Activated naive CD4-positive, alpha-beta T cell treated with anti-CD3 and anti-CD28 coated beads, Interleukin-2, amount 50 U/mL, for 72 hours (primary cell): ENCODE results near the gene PAPPA. TPM values are rescaled to one million over a fixed set of nuclear protein-coding genes. Genes with fewer than 3 reads are reported as not detected.

Source experiments
- ATAC-seq, 2 donors: fragments of 150-1000 bp; cut with Tn5 transposase; 2 replicates each; pipeline ENCODE4 v1.10.0; 2021; ENCODE audit warnings: mild to moderate bottlenecking in 2 of 2, moderate library complexity in 2 of 2
- DNase-seq, 2 donors: peaks; one replicate each; pipeline ENCODE4 v3.0.0; 2021 to 2022; ENCODE audit warnings: low spot score in 2 of 2
- H3K27ac Mint-ChIP-seq, 2 donors: one replicate each; pipeline ENCODE4 v1.8.0; 2022; ENCODE audit warnings: mild to moderate bottlenecking in 2 of 2, mixed read lengths in 2 of 2
- H3K36me3 Mint-ChIP-seq, 2 donors: one replicate each; pipeline ENCODE4 v1.8.0; 2022; ENCODE audit warnings: mixed read lengths in 2 of 2
- H3K9me3 Mint-ChIP-seq, 2 donors: one replicate each; pipeline ENCODE4 v1.8.0; 2022; ENCODE audit warnings: mixed read lengths in 2 of 2
- total RNA-seq, 2 donors: library from RNA; stranded (reverse); gene quantifications; one replicate each; pipeline ENCODE4 v1.2.3, GENCODE V29; 2022

Gene PAPPA
- total RNA-seq, 2 donors from 2014 or later, result 0.30 to 0.37 TPM

- ATAC-seq (no peak), DNase-seq (no peak)
- Mint-ChIP-seq H3K27ac (no peak overlapping the region), H3K9me3 (no peaks in the 10 kb centered on the region), H3K36me3 (peaks cover 0 to 8% of the 10 kb centered on the region in 2 donors)
These were observed 255.5 kb downstream of the PAPPA start for GRCh38 chr9:116409129-116409528.

DNA sequence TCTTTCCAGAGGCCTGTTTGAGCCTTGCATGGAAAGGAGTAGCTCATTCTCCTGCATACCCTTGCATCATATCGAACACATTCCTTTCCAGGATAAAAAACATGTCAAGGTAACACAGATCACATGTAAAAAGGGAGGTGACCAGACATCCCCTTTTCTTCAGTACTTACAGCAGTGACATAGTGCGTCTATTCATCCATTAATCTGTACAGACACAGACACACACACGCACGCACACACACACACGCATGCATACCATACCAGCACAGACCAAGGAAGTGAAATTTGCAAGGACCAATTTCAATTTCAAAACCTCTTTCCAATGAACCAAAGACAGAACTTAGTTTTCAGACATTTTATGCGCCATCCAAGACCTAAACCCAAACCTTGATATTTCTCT, 256.0 kb downstream of the PAPPA start:
- no peaks in the 10 kb centered on the region for H3K9me3 Mint-ChIP-seq
- ATAC-seq (no peak), DNase-seq (no peak)
- no peak overlapping the region for H3K27ac Mint-ChIP-seq
- H3K36me3 Mint-ChIP-seq, result peaks cover 0 to 8% of the 10 kb centered on the region in 2 donors

GRCh38 chr9:116411506-116411905, 257.9 kb downstream of the PAPPA start:
- Mint-ChIP-seq H3K27ac (no peak overlapping the region), H3K36me3 (peaks cover 0 to 8% of the 10 kb centered on the region in 2 donors), H3K9me3 (no peaks in the 10 kb centered on the region)
- DNase-seq (no peak), ATAC-seq (no peak)

- Mint-ChIP-seq H3K9me3 (no peaks in the 10 kb centered on the region), H3K27ac (no peak overlapping the region), H3K36me3 (peaks cover 0 to 4% of the 10 kb centered on the region in 2 donors)
- no peak for DNase-seq
- ATAC-seq, result no peak
These were observed 260.8 kb downstream of the PAPPA start for GRCh38 chr9:116414374-116414773.

DNA sequence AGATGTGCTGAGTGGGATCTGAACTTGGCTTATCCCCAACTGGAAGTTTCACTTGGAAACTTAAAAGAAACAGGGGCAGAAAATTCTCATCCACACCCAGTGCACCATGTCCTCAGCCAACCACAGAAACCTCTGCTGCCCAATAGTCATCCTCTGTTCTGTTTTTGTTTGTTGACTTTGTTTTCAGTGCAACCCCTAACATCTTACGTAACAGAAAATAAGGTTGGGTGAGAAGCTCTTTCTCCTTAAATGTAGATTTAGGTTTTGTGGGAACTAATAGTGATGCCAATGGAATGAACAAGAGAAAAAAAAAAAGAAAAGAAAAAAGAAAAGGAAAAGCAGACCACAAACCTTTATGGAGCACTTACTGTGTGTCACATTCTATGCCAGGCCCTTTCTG, 262.8 kb downstream of the PAPPA start:
- Mint-ChIP-seq H3K27ac (no peak overlapping the region), H3K36me3 (peaks cover 0 to 8% of the 10 kb centered on the region in 2 donors), H3K9me3 (no peaks in the 10 kb centered on the region)
- no peak for ATAC-seq
- no peak for DNase-seq

- Mint-ChIP-seq H3K27ac (no peak overlapping the region), H3K9me3 (no peaks in the 10 kb centered on the region), H3K36me3 (peaks cover 0 to 8% of the 10 kb centered on the region in 2 donors)
- DNase-seq (no peak), ATAC-seq (no peak)
These were observed 263.9 kb downstream of the PAPPA start for GRCh38 chr9:116417464-116417863.

DNA sequence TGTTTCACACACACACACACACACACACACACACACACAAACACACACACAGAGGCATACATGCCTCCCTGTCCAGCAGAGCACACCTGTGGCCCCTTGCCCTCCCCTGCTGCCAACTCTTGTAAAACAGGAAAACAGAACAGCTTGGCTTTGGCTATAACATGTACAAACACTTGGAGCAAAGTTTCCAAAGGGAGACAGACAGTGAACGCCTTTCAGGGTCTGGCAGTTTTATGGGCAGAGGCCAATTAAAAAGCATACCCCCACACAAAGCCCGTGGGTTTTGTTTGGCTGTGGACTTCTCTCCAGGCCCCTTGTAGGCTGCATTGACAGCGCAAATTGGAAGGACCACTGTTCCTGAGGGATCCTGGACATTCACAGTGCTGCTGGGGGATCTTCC, 265.6 kb downstream of the PAPPA start:
- H3K27ac Mint-ChIP-seq, result peak overlapping the region in 1 of 2 donors; percentile 23
- no peaks in the 10 kb centered on the region for H3K9me3 Mint-ChIP-seq
- ATAC-seq, result no peak

GRCh38 chr9:116420993-116421538, 267.5 kb downstream of the PAPPA start:
- H3K9me3 Mint-ChIP-seq, result no peaks in the 10 kb centered on the region
- peaks cover 0 to 17% of the 10 kb centered on the region in 2 donors for H3K36me3 Mint-ChIP-seq
- DNase-seq (no peak), ATAC-seq (peak in 1 of 2 donors; percentile 36)
- no peak overlapping the region for H3K27ac Mint-ChIP-seq

More for the DNA sequence above, 265.6 kb downstream of the PAPPA start:
- DNase-seq, result no peak
- H3K36me3 Mint-ChIP-seq, result peaks cover 0 to 8% of the 10 kb centered on the region in 2 donors

GRCh38 chr9:116422119-116422979, 268.8 kb downstream of the PAPPA start:
- H3K9me3 Mint-ChIP-seq, result no peaks in the 10 kb centered on the region
- no peak overlapping the region for H3K27ac Mint-ChIP-seq
- peaks cover 0 to 14% of the 10 kb centered on the region in 2 donors for H3K36me3 Mint-ChIP-seq
- DNase-seq, result no peak
- no peak for ATAC-seq

- H3K36me3 Mint-ChIP-seq, result peaks cover 0 to 19% of the 10 kb centered on the region in 2 donors
These were observed 269.6 kb downstream of the PAPPA start for GRCh38 chr9:116423149-116423548.

DNA sequence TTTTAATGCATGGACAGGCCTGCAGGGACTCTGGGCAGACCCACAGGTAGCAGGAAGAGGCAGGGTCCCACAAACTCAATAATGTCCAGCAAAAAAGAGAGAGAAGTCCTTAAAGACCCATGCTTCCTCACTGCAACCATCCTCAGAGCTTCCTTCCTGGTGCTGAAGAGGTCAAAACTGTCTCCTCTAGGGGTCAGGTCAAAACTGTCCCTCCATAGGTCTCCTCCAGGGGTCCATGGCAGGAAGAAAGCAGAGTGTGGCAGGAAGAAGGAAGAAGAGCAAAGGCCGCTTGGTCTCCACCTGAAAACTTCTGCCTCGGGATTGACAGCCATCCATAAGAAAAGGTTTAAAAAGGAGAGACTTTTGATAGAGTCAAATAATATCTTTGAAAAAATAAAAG, 271.7 kb downstream of the PAPPA start:
- no peak for DNase-seq
- H3K9me3 Mint-ChIP-seq, result no peaks in the 10 kb centered on the region
- no peak for ATAC-seq
- H3K36me3 Mint-ChIP-seq, result peaks cover 0 to 15% of the 10 kb centered on the region in 2 donors
- no peak overlapping the region for H3K27ac Mint-ChIP-seq

More at GRCh38 chr9:116423149-116423548, 269.6 kb downstream of the PAPPA start:
- Mint-ChIP-seq H3K27ac (no peak overlapping the region), H3K9me3 (no peaks in the 10 kb centered on the region)
- no peak for DNase-seq
- no peak for ATAC-seq

GRCh38 chr9:116430849-116431248, 277.3 kb downstream of the PAPPA start:
- no peaks in the 10 kb centered on the region for H3K9me3 Mint-ChIP-seq

GRCh38 chr9:116432051-116432450, 278.5 kb downstream of the PAPPA start:
- no peak for DNase-seq
- Mint-ChIP-seq H3K27ac (no peak overlapping the region), H3K9me3 (no peaks in the 10 kb centered on the region), H3K36me3 (peaks cover 0 to 6% of the 10 kb centered on the region in 2 donors)
- ATAC-seq, result no peak

More at GRCh38 chr9:116430849-116431248, 277.3 kb downstream of the PAPPA start:
- Mint-ChIP-seq H3K36me3 (peaks cover 0 to 8% of the 10 kb centered on the region in 2 donors), H3K27ac (no peak overlapping the region)
- no peak for ATAC-seq
- no peak for DNase-seq

DNA sequence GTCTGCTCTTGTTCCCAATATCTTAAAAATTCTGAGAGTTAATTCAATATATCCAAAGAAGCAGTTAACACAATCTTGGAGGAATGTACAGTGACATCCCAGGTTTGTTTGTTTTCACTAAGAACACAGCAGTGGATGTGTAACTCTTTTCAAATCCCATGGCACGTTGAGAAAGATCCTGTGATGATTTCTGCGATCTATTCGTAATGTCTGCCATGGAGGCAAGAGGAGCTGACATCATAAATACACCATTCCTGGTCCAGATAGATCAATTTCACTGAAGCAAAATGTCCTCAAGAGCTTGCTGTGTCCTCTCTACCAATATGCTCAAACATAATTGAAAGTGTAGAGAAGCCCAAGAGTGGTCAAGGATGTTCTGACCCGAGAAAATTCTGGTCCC, 280.7 kb downstream of the PAPPA start:
- Mint-ChIP-seq H3K27ac (no peak overlapping the region), H3K9me3 (no peaks in the 10 kb centered on the region), H3K36me3 (peaks cover 8 to 10% of the 10 kb centered on the region in 2 donors)
- DNase-seq, result no peak
- ATAC-seq, result no peak

GRCh38 chr9:116435706-116436105, 282.1 kb downstream of the PAPPA start:
- no peak for DNase-seq
- Mint-ChIP-seq H3K36me3 (peaks cover 15 to 19% of the 10 kb centered on the region in 2 donors), H3K27ac (no peak overlapping the region), H3K9me3 (no peaks in the 10 kb centered on the region)
- no peak for ATAC-seq

DNA sequence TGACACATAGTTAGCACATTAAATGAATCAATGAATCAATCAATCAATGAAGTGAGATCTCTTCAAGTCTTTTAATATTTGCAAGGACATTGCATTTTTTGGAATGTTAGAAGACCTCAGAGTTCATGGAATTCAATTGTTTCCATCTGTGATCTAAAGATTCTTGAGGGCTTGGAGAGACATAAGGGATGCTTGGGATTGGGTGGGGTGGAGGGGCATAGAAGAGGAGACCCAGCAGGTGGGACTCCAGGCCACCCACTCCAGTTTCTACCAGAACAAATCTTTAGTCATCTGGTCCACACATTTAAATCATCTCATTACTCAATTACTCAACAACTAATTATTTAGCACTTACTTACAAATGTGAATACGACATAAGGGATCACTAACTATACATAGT, 282.5 kb downstream of the PAPPA start:
- no peak for ATAC-seq
- H3K9me3 Mint-ChIP-seq, result no peaks in the 10 kb centered on the region

More for the DNA sequence above, 282.5 kb downstream of the PAPPA start:
- Mint-ChIP-seq H3K36me3 (peaks cover 16 to 20% of the 10 kb centered on the region in 2 donors), H3K27ac (no peak overlapping the region)
- DNase-seq, result no peak
